Muscle layer of duodenum (tissue), 2 donors: ENCODE results near the gene SETD6.

Experiments used
- H3K27ac ChIP-seq: one replicate; pipeline ENCODE4 v1.7.0; 2013; ENCODE audit warnings: mild to moderate bottlenecking, low read length
- H3K27me3 ChIP-seq: one replicate; pipeline ENCODE4 v1.7.0; 2013; ENCODE audit warnings: low read depth, mild to moderate bottlenecking, control low read depth, low read length
- H3K36me3 ChIP-seq, 2 donors: one replicate each; pipeline ENCODE4 v1.7.0; 2013; ENCODE audit warnings: low read length in 2 of 2, control low read depth in 1 of 2, mild to moderate bottlenecking in 1 of 2; ENCODE audit not compliant: insufficient read depth in 2 of 2, control insufficient read depth in 1 of 2
- H3K4me1 ChIP-seq, 2 donors: one replicate each; pipeline ENCODE4 v1.7.0; 2013; ENCODE audit warnings: low read length in 2 of 2, mild to moderate bottlenecking in 2 of 2, control low read depth in 1 of 2, moderate library complexity in 1 of 2; ENCODE audit not compliant: insufficient read depth in 2 of 2, control insufficient read depth in 1 of 2
- H3K4me3 ChIP-seq, 2 donors: one replicate each; pipeline ENCODE4 v1.7.0; 2013; ENCODE audit warnings: low read length in 2 of 2, low read depth in 1 of 2, mild to moderate bottlenecking in 1 of 2
- H3K9me3 ChIP-seq, 2 donors: one replicate each; pipeline ENCODE4 v1.7.0; 2013; ENCODE audit warnings: low read length in 2 of 2, control low read depth in 1 of 2, mild to moderate bottlenecking in 1 of 2; ENCODE audit not compliant: control insufficient read depth in 1 of 2
- donor health status: healthy.

Gene SETD6

GRCh38 chr16:58503166-58503862 lies 12.0 kb upstream of the SETD6 start:
- no peaks in the 10 kb centered on the region for H3K9me3 ChIP-seq
- H3K36me3 ChIP-seq = no peaks in the 10 kb centered on the region
- peaks cover 24% of the 10 kb centered on the region for H3K27me3 ChIP-seq
- no peak overlapping the region for H3K4me3 ChIP-seq
- H3K27ac ChIP-seq = no peak overlapping the region
- H3K4me1 ChIP-seq = peaks cover 0 to 22% of the 10 kb centered on the region in 2 donors

GRCh38 chr16:58503863-58504688 lies 11.2 kb upstream of the SETD6 start:
- Histone ChIP-seq H3K4me3 (no peak overlapping the region), H3K4me1 (peaks cover 0 to 22% of the 10 kb centered on the region in 2 donors), H3K27me3 (peaks cover 24% of the 10 kb centered on the region), H3K9me3 (no peaks in the 10 kb centered on the region), H3K27ac (no peak overlapping the region), H3K36me3 (no peaks in the 10 kb centered on the region)

GRCh38 chr16:58506241-58507194 lies 8.8 kb upstream of the SETD6 start:
- Histone ChIP-seq H3K27ac (no peak overlapping the region), H3K9me3 (no peaks in the 10 kb centered on the region), H3K27me3 (peaks cover 8% of the 10 kb centered on the region), H3K36me3 (no peaks in the 10 kb centered on the region), H3K4me1 (peaks cover 0 to 3% of the 10 kb centered on the region in 2 donors), H3K4me3 (no peak overlapping the region)

DNA sequence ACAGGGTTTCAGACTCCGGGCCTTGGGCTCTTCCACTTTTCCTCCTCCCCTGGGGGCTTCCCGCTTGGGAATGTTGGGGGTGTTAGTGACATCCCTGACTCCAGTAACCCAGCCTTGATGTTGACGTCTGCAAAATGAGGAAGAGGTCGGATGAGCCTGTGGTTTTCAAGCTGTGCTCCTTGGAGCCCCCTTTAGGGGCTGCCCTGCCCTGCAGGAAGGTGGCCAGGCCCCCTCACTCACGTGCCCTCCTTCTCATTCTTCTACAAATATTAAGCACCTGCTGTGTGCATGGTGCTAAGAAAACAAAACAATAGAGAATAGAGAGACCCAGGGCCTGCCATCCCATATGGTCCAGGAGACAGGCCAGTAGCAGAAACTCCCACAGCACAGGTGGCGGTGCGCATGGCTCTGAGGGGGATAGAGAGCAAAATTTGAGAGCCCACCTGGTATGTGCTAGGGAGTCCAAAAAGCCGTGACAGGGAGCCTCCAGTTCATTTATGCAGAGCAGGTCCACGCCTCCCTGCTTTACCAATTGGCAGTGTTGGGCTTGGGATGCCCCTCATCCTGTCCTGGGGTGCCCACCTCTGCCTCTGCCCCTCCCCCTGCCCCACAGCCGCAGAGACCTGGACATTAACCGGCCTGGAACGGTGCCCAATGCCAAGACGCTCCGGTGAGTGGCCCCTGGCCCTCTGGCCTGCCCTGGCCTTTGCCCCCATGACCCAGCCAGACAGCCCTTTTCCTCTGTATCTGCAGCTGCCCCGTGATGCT lies 7.9 kb upstream of the SETD6 start:
- H3K9me3 ChIP-seq = no peaks in the 10 kb centered on the region
- H3K4me3 ChIP-seq = no peak overlapping the region
- no peaks in the 10 kb centered on the region for H3K4me1 ChIP-seq
- no peaks in the 10 kb centered on the region for H3K36me3 ChIP-seq
- no peak overlapping the region for H3K27ac ChIP-seq
- no peaks in the 10 kb centered on the region for H3K27me3 ChIP-seq

DNA sequence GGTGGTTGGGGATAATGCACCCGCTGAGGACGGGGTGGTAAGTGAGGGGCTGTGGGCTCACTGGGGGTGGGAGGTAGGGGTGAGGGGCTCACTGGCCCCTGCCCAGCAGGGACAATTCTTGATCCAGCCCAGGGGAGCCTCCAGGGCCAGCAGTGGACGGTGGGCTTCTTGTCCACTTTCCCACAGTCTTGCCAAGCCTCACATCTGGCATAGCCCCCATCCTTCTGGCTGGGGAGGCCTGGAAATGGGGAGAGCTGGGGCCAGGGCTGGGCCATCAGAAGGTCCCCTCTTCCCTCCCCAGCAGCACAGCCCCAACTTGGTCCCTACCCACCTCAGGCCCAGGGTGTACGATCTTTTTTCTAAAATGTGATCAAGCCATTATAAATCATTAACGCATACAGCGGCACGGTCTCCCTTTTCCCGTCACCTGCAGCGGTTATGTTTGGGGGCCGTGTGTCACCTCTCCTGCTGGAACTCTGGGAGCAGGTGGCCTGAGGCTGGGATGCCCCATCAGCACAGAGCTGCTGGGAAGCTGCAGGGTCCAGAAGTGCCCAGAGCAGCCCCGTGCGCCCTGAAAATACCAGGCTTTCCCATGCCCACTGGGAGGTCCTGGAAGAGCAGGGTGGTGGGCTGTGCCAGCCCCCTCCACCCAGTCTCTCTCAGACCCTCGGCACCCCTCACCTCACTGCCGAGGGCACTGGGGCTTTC lies 7.2 kb upstream of the SETD6 start:
- no peak overlapping the region for H3K27ac ChIP-seq
- H3K4me3 ChIP-seq = no peak overlapping the region
- H3K27me3 ChIP-seq = no peaks in the 10 kb centered on the region
- H3K4me1 ChIP-seq = no peaks in the 10 kb centered on the region
- no peaks in the 10 kb centered on the region for H3K36me3 ChIP-seq
- H3K9me3 ChIP-seq = no peaks in the 10 kb centered on the region

DNA sequence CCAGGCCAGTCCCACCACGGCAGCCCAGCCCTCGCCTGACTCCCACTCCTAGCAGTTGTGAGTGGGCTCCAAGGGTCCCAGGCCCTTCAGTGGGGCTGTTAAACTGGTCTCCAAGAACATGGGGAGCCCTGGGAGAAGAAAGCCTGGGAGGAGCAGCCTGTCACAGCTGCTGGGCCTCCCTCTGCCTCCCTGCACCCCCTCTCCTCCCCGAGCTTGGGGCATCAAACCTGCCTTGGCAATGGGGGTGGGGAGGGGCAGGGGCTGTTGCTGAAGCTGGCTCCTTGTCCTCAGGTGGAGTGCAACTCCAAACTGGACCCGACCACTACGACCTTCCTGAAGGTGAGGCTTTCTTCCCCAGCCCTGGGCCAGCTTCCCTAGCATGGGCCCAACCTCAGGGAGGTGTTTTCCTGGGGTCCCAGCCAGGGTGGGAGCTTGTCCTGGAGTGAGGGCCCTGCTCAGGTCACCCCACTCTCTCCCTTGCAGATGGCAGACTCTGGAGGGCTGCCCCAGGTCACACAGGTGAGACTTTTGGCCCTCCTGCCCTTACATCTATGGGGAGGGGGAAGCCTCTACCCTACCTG lies 6.6 kb upstream of the SETD6 start:
- Histone ChIP-seq H3K27me3 (no peaks in the 10 kb centered on the region), H3K27ac (no peak overlapping the region), H3K4me3 (no peak overlapping the region), H3K9me3 (no peaks in the 10 kb centered on the region), H3K36me3 (no peaks in the 10 kb centered on the region), H3K4me1 (no peaks in the 10 kb centered on the region)

- peaks cover 0 to 4% of the 10 kb centered on the region in 2 donors for H3K4me1 ChIP-seq
- no peak overlapping the region for H3K27ac ChIP-seq
- no peaks in the 10 kb centered on the region for H3K9me3 ChIP-seq
- no peak overlapping the region for H3K4me3 ChIP-seq
- no peaks in the 10 kb centered on the region for H3K27me3 ChIP-seq
- no peaks in the 10 kb centered on the region for H3K36me3 ChIP-seq
Observed at GRCh38 chr16:58509256-58510096, 5.8 kb upstream of the SETD6 start.

DNA sequence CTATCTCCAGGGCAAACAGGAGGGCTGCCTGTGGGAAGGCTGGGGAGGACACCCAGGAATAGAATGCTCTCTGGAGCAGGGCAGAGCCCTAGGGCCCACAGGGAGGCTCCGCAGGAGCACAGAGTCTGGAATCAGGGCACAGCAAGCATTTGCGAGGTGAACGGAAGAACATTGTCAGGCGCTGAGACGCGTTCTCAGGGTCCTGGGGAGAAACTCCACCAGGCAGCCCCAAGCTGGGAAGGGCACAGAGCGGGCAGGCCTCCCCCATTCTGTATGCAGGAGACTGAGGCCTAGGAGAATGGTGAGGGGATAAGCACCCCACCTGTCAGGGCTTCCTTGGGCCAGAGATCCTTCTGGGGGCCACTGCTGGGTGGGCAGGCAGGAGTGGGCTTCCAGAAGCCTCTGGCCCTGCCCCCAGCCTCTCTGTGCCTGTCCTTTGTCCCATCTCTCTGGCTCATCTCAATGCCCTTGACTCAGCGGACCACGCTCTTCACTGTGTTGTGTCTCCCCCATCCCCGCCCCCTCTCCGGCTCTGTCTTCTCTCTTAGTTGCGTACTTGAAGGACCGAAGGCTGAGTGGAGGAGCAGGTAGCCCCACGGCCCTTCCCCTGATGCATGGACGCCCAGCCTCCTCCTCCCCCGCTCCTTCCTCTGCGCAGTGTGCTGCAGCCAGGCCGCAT lies 5.1 kb upstream of the SETD6 start:
- H3K27me3 ChIP-seq = no peaks in the 10 kb centered on the region
- peaks cover 4 to 10% of the 10 kb centered on the region in 2 donors for H3K4me1 ChIP-seq
- H3K9me3 ChIP-seq = no peaks in the 10 kb centered on the region
- H3K36me3 ChIP-seq = no peaks in the 10 kb centered on the region
- no peak overlapping the region for H3K27ac ChIP-seq
- H3K4me3 ChIP-seq = no peak overlapping the region
